Natural killer cell (primary cell): ENCODE results near the gene WIZ. TPM values are rescaled to one million over a fixed set of nuclear protein-coding genes. Genes with fewer than 3 reads are reported as not detected.
A peak's percentile ranks its signal among the peaks of the same experiment; 100 is the strongest.

Source experiments
- ATAC-seq, 3 donors: fragments of 150-1000 bp in 2 of 3; fragments of 200-7000 bp in 1 of 3; cut with Tn5 transposase; 1 replicate in 1 of 3; 2 replicates in 2 of 3; pipeline ENCODE4 v1.10.0; 2021; ENCODE audit warnings: mild to moderate bottlenecking in 2 of 3, moderate library complexity in 2 of 3
- DNase-seq, 2 donors: peaks; one replicate each; pipeline versions ENCODE4 v3.0.0 to v3.0.0-alpha.2; 2013 to 2021; ENCODE audit warnings: mixed read lengths in 1 of 2
- H3K27ac ChIP-seq: one replicate; pipeline ENCODE4 v1.5.1; 2013; ENCODE audit warnings: mild to moderate bottlenecking, low read length
- H3K27me3 ChIP-seq: one replicate; pipeline ENCODE4 v1.6.1; 2013; ENCODE audit warnings: low read length; ENCODE audit not compliant: control insufficient read depth, insufficient read depth
- H3K36me3 ChIP-seq: one replicate; pipeline ENCODE4 v1.6.1; 2013; ENCODE audit warnings: low read length; ENCODE audit not compliant: control insufficient read depth, insufficient read depth
- H3K4me1 ChIP-seq: one replicate; pipeline ENCODE4 v1.6.1; 2013; ENCODE audit warnings: low read length; ENCODE audit not compliant: control insufficient read depth, insufficient read depth
- H3K4me3 ChIP-seq: one replicate; pipeline ENCODE4 v1.5.1; 2013; ENCODE audit warnings: low read length
- H3K9me3 ChIP-seq: one replicate; pipeline ENCODE4 v1.6.1; 2013; ENCODE audit warnings: low read length; ENCODE audit not compliant: control insufficient read depth, insufficient read depth
- H3K27ac Mint-ChIP-seq, 2 donors: one replicate each; pipeline ENCODE4 v1.8.0; 2022; ENCODE audit warnings: mild to moderate bottlenecking in 2 of 2, mixed read lengths in 2 of 2, moderate library complexity in 1 of 2
- H3K27me3 Mint-ChIP-seq, 2 donors: one replicate each; pipeline ENCODE4 v1.8.0; 2022; ENCODE audit warnings: low read depth in 2 of 2, mixed read lengths in 2 of 2
- H3K36me3 Mint-ChIP-seq: one replicate; pipeline ENCODE4 v1.8.0; 2022; ENCODE audit warnings: mixed read lengths
- H3K4me1 Mint-ChIP-seq, 2 donors: one replicate each; pipeline ENCODE4 v1.8.0; 2022; ENCODE audit warnings: mixed read lengths in 2 of 2
- H3K4me3 Mint-ChIP-seq: one replicate; pipeline ENCODE4 v1.8.0; 2022; ENCODE audit warnings: mild to moderate bottlenecking, moderate library complexity, mixed read lengths
- H3K9me3 Mint-ChIP-seq, 2 donors: one replicate each; pipeline ENCODE4 v1.8.0; 2022; ENCODE audit warnings: mixed read lengths in 2 of 2
- WGBS: methylation state at CpG from one replicate; pipeline ENCODE4 v1.1.7; 2013; ENCODE audit warnings: missing lambda C conversion rate; ENCODE audit not compliant: insufficient coverage; 5-methylcytosine and 5-hydroxymethylcytosine counted together
- intact Hi-C: fragments of 100-400 bp; cut with micrococcal nuclease; formaldehyde crosslinking; loops from one replicate; pipeline ENCODE4 v1.14.2; 2022
- total RNA-seq, 4 donors: library from RNA; stranded (reverse); fragments of 120-200 nt in 1 of 4; gene quantifications; one replicate each; pipeline versions ENCODE4 v1.2.3 to v1.2.4, GENCODE V29; 2013 to 2022
- TF ChIP-seq, protein P1 (sequence below): fragments of 200-600 bp; IDR thresholded peaks from one replicate; pipeline ENCODE4 v1.8.0; 2022; ENCODE audit warnings: antibody characterized with exemption

WIZ gene
- total RNA-seq, 3 donors from 2014 or later (not counting 1 experiment from before 2014, with no cell fraction given), result 24.3 to 29.3 (median 24.4) TPM

GRCh38 chr19:15468675-15469512 lies 19.1 kb upstream of the WIZ start:
- H3K36me3 Mint-ChIP-seq, result no peaks in the 10 kb centered on the region
- Histone ChIP-seq H3K4me3 (no peak overlapping the region), H3K4me1 (peaks cover 53% of the 10 kb centered on the region), H3K9me3 (no peaks in the 10 kb centered on the region), H3K27me3 (no peaks in the 10 kb centered on the region), H3K27ac (no peak overlapping the region), H3K36me3 (no peaks in the 10 kb centered on the region)
- intact Hi-C loops, result loop anchor here (10.0 kb wide), 1 partner anchor 204 kb away; no protein-coding TSS in a partner anchor
- H3K9me3 Mint-ChIP-seq, result no peaks in the 10 kb centered on the region
- WGBS, result 54% methylated on average over 12 of the region's 12 CpGs
- H3K4me1 Mint-ChIP-seq, result peaks cover 44 to 50% of the 10 kb centered on the region in 2 donors
- ATAC-seq, result peak in 1 of 3 donors; percentile 5
- TF ChIP-seq, protein P1, sequence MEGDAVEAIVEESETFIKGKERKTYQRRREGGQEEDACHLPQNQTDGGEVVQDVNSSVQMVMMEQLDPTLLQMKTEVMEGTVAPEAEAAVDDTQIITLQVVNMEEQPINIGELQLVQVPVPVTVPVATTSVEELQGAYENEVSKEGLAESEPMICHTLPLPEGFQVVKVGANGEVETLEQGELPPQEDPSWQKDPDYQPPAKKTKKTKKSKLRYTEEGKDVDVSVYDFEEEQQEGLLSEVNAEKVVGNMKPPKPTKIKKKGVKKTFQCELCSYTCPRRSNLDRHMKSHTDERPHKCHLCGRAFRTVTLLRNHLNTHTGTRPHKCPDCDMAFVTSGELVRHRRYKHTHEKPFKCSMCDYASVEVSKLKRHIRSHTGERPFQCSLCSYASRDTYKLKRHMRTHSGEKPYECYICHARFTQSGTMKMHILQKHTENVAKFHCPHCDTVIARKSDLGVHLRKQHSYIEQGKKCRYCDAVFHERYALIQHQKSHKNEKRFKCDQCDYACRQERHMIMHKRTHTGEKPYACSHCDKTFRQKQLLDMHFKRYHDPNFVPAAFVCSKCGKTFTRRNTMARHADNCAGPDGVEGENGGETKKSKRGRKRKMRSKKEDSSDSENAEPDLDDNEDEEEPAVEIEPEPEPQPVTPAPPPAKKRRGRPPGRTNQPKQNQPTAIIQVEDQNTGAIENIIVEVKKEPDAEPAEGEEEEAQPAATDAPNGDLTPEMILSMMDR, result no peak
- H3K27me3 Mint-ChIP-seq, result peaks cover 0 to 9% of the 10 kb centered on the region in 2 donors
- peak overlapping the region; percentile 89 for H3K4me3 Mint-ChIP-seq
- peak overlapping the region in 1 of 2 donors; percentile 82 for H3K27ac Mint-ChIP-seq
- DNase-seq, result peak in 1 of 2 donors; percentile 4

- Mint-ChIP-seq H3K27me3 (peaks cover 0 to 9% of the 10 kb centered on the region in 2 donors), H3K9me3 (no peaks in the 10 kb centered on the region), H3K36me3 (no peaks in the 10 kb centered on the region), H3K4me1 (peaks cover 52 to 60% of the 10 kb centered on the region in 2 donors), H3K27ac (peak overlapping the region; percentile 4 to 73), H3K4me3 (peak overlapping the region; percentile 89)
- DNase-seq, result no peak
- intact Hi-C loops, result loop anchor here (10.0 kb wide), 1 partner anchor 203 kb away; no protein-coding TSS in a partner anchor
- no peaks in the 10 kb centered on the region for H3K36me3 ChIP-seq
- no peaks in the 10 kb centered on the region for H3K9me3 ChIP-seq
- H3K4me1 ChIP-seq, result peaks cover 61% of the 10 kb centered on the region
- no peak overlapping the region for H3K4me3 ChIP-seq
- TF ChIP-seq, protein P1, result no peak
- peak overlapping the region; percentile 57 for H3K27ac ChIP-seq
- no peak for ATAC-seq
- WGBS, result 84% methylated on average over 6 of the region's 6 CpGs
- no peaks in the 10 kb centered on the region for H3K27me3 ChIP-seq
Measured at GRCh38 chr19:15467734-15468214, 18.0 kb upstream of the WIZ start.

DNA sequence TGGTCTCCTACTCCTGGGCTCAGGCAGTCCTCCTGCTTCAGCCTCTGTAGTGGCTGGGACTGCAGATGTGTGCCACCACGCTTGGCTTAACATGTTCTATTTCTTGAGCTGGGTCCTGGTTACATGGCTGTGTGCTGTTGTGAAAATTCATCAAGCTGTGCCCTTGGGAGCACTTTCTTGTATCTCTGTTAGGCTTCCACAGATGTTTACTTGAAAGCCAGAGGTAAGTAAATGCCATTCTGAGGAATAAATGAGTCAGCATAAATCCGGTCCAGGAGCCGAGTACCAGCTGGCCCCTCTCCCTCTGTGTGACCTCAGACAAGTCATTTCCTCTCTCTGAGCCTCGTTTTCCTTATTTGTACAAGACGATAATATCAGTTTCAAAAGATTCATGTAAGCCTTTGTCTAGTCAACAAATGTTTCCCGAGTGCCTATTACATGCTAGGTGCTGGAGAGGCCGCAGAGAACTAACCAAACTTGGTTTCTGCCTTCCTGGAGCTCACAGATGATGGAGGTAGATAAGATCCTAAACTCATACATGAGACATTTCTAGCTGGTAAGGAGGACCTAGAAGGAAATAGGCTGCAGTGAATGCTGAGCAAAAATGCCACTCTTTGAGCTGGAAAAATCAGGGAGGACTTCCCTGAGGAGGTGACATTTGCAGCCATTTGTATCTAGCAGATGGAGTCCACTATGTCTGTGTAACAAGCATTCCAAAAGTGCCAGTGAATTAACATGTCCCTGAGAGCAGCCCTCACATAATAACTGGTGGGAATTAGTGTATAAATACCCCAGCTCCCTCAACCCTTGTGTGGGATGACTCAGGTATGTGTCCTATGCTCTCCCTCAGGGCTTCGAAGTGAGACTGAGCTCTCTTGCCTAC lies 17.3 kb upstream of the WIZ start:
- peaks cover 52 to 66% of the 10 kb centered on the region in 2 donors for H3K4me1 Mint-ChIP-seq
- intact Hi-C loops, result loop anchor here (10.0 kb wide), 1 partner anchor 202 kb away; no protein-coding TSS in a partner anchor
- H3K36me3 Mint-ChIP-seq, result no peaks in the 10 kb centered on the region
- no peaks in the 10 kb centered on the region for H3K9me3 Mint-ChIP-seq
- Histone ChIP-seq H3K9me3 (no peaks in the 10 kb centered on the region), H3K27ac (peak overlapping the region; percentile 57), H3K4me3 (no peak overlapping the region), H3K4me1 (peaks cover 68% of the 10 kb centered on the region), H3K27me3 (no peaks in the 10 kb centered on the region), H3K36me3 (peaks cover 3% of the 10 kb centered on the region)
- TF ChIP-seq, protein P1, result no peak
- H3K27me3 Mint-ChIP-seq, result peaks cover 0 to 9% of the 10 kb centered on the region in 2 donors
- DNase-seq (peak in 1 of 2 donors; percentile 73), ATAC-seq (peak in 1 of 3 donors; percentile 11)
- WGBS, result 16% methylated on average over 8 of the region's 8 CpGs
- H3K4me3 Mint-ChIP-seq, result peak overlapping the region; percentile 89
- peak overlapping the region; percentile 73 to 84 for H3K27ac Mint-ChIP-seq
